ENCODE measurements around the gene LHX1.

The LHX1 gene

DNA sequence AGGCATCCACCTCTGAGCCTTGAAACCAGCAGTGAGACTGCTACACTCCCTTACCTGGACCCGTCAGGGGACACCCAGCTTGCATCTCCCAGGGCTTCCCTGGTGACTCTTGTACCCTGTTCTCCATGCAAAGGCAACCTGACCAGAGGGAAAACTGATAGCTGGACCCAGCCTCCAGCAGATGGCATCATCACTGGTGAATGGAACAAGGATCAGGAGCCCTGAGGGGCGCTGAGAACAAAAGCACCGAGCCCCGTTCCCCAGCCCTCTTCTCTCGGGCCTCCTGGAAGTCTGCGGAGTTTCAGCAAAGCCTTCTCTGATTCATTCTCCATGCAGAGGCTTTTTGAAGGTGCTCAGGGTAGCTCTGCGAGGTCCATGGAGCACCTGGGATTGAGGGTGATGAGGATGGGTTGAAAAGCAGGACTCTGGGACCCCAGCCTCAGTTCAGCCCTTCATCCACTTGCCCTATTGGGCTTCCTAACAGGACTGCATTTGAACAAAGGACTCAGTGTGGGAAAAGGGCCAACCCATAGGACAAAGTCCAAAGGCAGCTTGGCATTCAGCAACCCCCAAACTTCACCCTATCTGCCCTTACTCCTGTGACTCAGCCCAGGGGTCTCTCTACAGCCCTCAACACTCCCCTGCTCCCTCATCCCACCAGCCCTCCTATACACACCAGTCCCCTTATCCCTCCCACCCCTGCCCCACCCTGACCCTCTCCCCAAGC, 45.0 kb upstream of the LHX1 start:
- POLR2A ChIA-PET = no interaction called here
- no peak for DNase-seq (ENCODE audit: extremely low spot score)
- CTCF ChIA-PET = no interaction called here
- TF ChIP-seq ELF4 (IDR thresholded peaks at IDR 0.05) (no peak), SP1 (IDR thresholded peaks at IDR 0.05) (no peak), PKNOX1 (IDR thresholded peaks at IDR 0.05) (no peak), FOXK2 (IDR thresholded peaks at IDR 0.05) (no peak), CTBP1 (IDR thresholded peaks at IDR 0.05; ENCODE audit: borderline replicate concordance) (no peak), ARNT (IDR thresholded peaks at IDR 0.05) (no peak), NFRKB (IDR thresholded peaks at IDR 0.05) (no peak), LEF1 (IDR thresholded peaks at IDR 0.05; ENCODE audit: borderline replicate concordance) (no peak), L3MBTL2 (conservative IDR thresholded peaks at IDR 0.05) (no peak)

GRCh38 chr17:36894177-36894576, 43.1 kb upstream of the LHX1 start:
- TF ChIP-seq SP1 (IDR thresholded peaks at IDR 0.05) = no peak
- TF ChIP-seq TARDBP (IDR thresholded peaks at IDR 0.05) = no peak
- no peak for TF ChIP-seq BHLHE40 (IDR thresholded peaks at IDR 0.05; ENCODE audit: borderline replicate concordance)
- TF ChIP-seq FOXM1 (IDR thresholded peaks at IDR 0.05; ENCODE audit: borderline replicate concordance) = no peak
- TF ChIP-seq ELF4 (IDR thresholded peaks at IDR 0.05) = no peak
- TF ChIP-seq PKNOX1 (IDR thresholded peaks at IDR 0.05) = no peak
- TF ChIP-seq FOXK2 (IDR thresholded peaks at IDR 0.05) = no peak
- no peak for TF ChIP-seq CTBP1 (IDR thresholded peaks at IDR 0.05; ENCODE audit: borderline replicate concordance)
- TF ChIP-seq SUZ12 (IDR thresholded peaks at IDR 0.05) = no peak
- no peak for TF ChIP-seq FOXA1 (IDR thresholded peaks at IDR 0.05)
- no peak for TF ChIP-seq ZNF384 (IDR thresholded peaks at IDR 0.05)
- no peak for TF ChIP-seq NFRKB (IDR thresholded peaks at IDR 0.05)
- TF ChIP-seq ARNT (IDR thresholded peaks at IDR 0.05) = no peak
- ChIA-PET CTCF (no interaction called here), POLR2A (interaction anchor here (0.7 kb wide), 1 partner anchor 25 kb away, joined by 3 read pairs; no protein-coding TSS in a partner anchor)
- no peak for DNase-seq (ENCODE audit: extremely low spot score)

- ChIA-PET POLR2A (interaction anchor here (0.7 kb wide), 1 partner anchor 24 kb away, joined by 3 read pairs; no protein-coding TSS in a partner anchor), CTCF (no interaction called here)
- TF ChIP-seq TARDBP (IDR thresholded peaks at IDR 0.05) (no peak), NFRKB (IDR thresholded peaks at IDR 0.05) (no peak), FOXA1 (IDR thresholded peaks at IDR 0.05) (no peak), FOXK2 (IDR thresholded peaks at IDR 0.05) (no peak), PKNOX1 (IDR thresholded peaks at IDR 0.05) (no peak), FOXM1 (IDR thresholded peaks at IDR 0.05; ENCODE audit: borderline replicate concordance) (no peak), ARNT (IDR thresholded peaks at IDR 0.05) (no peak), L3MBTL2 (conservative IDR thresholded peaks at IDR 0.05) (no peak), SP1 (IDR thresholded peaks at IDR 0.05) (no peak), HDGF (IDR thresholded peaks at IDR 0.05; ENCODE audit: borderline replicate concordance) (no peak), SUZ12 (IDR thresholded peaks at IDR 0.05) (no peak), LEF1 (IDR thresholded peaks at IDR 0.05; ENCODE audit: borderline replicate concordance) (no peak), CTBP1 (IDR thresholded peaks at IDR 0.05; ENCODE audit: borderline replicate concordance) (no peak), ELF4 (IDR thresholded peaks at IDR 0.05) (no peak), BHLHE40 (IDR thresholded peaks at IDR 0.05; ENCODE audit: borderline replicate concordance) (no peak), ZNF384 (IDR thresholded peaks at IDR 0.05) (no peak)
- no peak for DNase-seq (ENCODE audit: extremely low spot score)
These were observed 42.4 kb upstream of the LHX1 start for GRCh38 chr17:36894925-36895324.

GRCh38 chr17:36899250-36900159, 37.8 kb upstream of the LHX1 start:
- TF ChIP-seq LEF1 (IDR thresholded peaks at IDR 0.05; ENCODE audit: borderline replicate concordance) (no peak), BHLHE40 (IDR thresholded peaks at IDR 0.05; ENCODE audit: borderline replicate concordance) (no peak), L3MBTL2 (conservative IDR thresholded peaks at IDR 0.05) (no peak)
- no peak for DNase-seq (ENCODE audit: extremely low spot score)
- ChIA-PET POLR2A (interaction anchor here (0.6 to 1.0 kb wide), 2 partner anchors 10 to 14 kb away, joined by 3 read pairs; no protein-coding TSS in a partner anchor), CTCF (no interaction called here)

GRCh38 chr17:36900160-36900512, 37.1 kb upstream of the LHX1 start:
- TF ChIP-seq FOXK2 (IDR thresholded peaks at IDR 0.05) (no peak), HDGF (IDR thresholded peaks at IDR 0.05; ENCODE audit: borderline replicate concordance) (no peak), ARNT (IDR thresholded peaks at IDR 0.05) (no peak), SP1 (IDR thresholded peaks at IDR 0.05) (no peak), ZNF384 (IDR thresholded peaks at IDR 0.05) (no peak), CTBP1 (IDR thresholded peaks at IDR 0.05; ENCODE audit: borderline replicate concordance) (no peak), FOXM1 (IDR thresholded peaks at IDR 0.05; ENCODE audit: borderline replicate concordance) (no peak), SUZ12 (IDR thresholded peaks at IDR 0.05) (no peak), NFRKB (IDR thresholded peaks at IDR 0.05) (no peak), FOXA1 (IDR thresholded peaks at IDR 0.05) (no peak), L3MBTL2 (conservative IDR thresholded peaks at IDR 0.05) (no peak), PKNOX1 (IDR thresholded peaks at IDR 0.05) (no peak), ELF4 (IDR thresholded peaks at IDR 0.05) (no peak), LEF1 (IDR thresholded peaks at IDR 0.05; ENCODE audit: borderline replicate concordance) (no peak), TARDBP (IDR thresholded peaks at IDR 0.05) (no peak), BHLHE40 (IDR thresholded peaks at IDR 0.05; ENCODE audit: borderline replicate concordance) (no peak)
- POLR2A ChIA-PET = interaction anchor here (0.6 to 1.0 kb wide), 2 partner anchors 11 to 15 kb away, joined by 3 read pairs; no protein-coding TSS in a partner anchor
- no peak for DNase-seq (ENCODE audit: extremely low spot score)
- CTCF ChIA-PET = no interaction called here
